ENCODE data around the gene PTPRA.

PTPRA gene

GRCh38 chr20:3067139-3068014, 194.1 kb downstream of the PTPRA start:
- no peak for DNase-seq (ENCODE audit: low read depth in 1 of 2, low spot score in 1 of 2)
- Histone ChIP-seq H3K27me3 (ENCODE audit: insufficient read depth, poor library complexity, severe bottlenecking) (peaks cover under 1% of the 10 kb centered on the region), H3K4me3 (replicated peaks; ENCODE audit: insufficient read depth, low read length) (no peak overlapping the region), H3K27ac (replicated peaks) (no peak overlapping the region)
- TF ChIP-seq SPI1 (IDR thresholded peaks at IDR 0.05; ENCODE audit: borderline replicate concordance, low read depth) = no peak
- TF ChIP-seq, protein P1, sequence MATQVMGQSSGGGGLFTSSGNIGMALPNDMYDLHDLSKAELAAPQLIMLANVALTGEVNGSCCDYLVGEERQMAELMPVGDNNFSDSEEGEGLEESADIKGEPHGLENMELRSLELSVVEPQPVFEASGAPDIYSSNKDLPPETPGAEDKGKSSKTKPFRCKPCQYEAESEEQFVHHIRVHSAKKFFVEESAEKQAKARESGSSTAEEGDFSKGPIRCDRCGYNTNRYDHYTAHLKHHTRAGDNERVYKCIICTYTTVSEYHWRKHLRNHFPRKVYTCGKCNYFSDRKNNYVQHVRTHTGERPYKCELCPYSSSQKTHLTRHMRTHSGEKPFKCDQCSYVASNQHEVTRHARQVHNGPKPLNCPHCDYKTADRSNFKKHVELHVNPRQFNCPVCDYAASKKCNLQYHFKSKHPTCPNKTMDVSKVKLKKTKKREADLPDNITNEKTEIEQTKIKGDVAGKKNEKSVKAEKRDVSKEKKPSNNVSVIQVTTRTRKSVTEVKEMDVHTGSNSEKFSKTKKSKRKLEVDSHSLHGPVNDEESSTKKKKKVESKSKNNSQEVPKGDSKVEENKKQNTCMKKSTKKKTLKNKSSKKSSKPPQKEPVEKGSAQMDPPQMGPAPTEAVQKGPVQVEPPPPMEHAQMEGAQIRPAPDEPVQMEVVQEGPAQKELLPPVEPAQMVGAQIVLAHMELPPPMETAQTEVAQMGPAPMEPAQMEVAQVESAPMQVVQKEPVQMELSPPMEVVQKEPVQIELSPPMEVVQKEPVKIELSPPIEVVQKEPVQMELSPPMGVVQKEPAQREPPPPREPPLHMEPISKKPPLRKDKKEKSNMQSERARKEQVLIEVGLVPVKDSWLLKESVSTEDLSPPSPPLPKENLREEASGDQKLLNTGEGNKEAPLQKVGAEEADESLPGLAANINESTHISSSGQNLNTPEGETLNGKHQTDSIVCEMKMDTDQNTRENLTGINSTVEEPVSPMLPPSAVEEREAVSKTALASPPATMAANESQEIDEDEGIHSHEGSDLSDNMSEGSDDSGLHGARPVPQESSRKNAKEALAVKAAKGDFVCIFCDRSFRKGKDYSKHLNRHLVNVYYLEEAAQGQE (IDR thresholded peaks at IDR 0.05; ENCODE audit: insufficient replicate concordance, low read depth) = no peak
- TF ChIP-seq POLR2AphosphoS5 (IDR thresholded peaks at IDR 0.05; ENCODE audit: low read depth) = no peak
- no peak for TF ChIP-seq CTCF (IDR thresholded peaks at IDR 0.05; ENCODE audit: insufficient read depth, low read length)
- no peak for TF ChIP-seq GABPA (IDR thresholded peaks at IDR 0.05; ENCODE audit: low read depth)

GRCh38 chr20:3068075-3068474, 194.8 kb downstream of the PTPRA start:
- DNase-seq (ENCODE audit: low read depth in 1 of 2, low spot score in 1 of 2) = no peak
- TF ChIP-seq POLR2AphosphoS5 (IDR thresholded peaks at IDR 0.05; ENCODE audit: low read depth) (no peak), GABPA (IDR thresholded peaks at IDR 0.05; ENCODE audit: low read depth) (no peak), SPI1 (IDR thresholded peaks at IDR 0.05; ENCODE audit: borderline replicate concordance, low read depth) (no peak), CTCF (IDR thresholded peaks at IDR 0.05; ENCODE audit: insufficient read depth, low read length) (no peak)
- TF ChIP-seq, protein P1 (IDR thresholded peaks at IDR 0.05; ENCODE audit: insufficient replicate concordance, low read depth) = no peak
- H3K27ac ChIP-seq (replicated peaks) = no peak overlapping the region
- H3K27me3 ChIP-seq (ENCODE audit: insufficient read depth, poor library complexity, severe bottlenecking) = peaks cover 2% of the 10 kb centered on the region
- H3K4me3 ChIP-seq (replicated peaks; ENCODE audit: insufficient read depth, low read length) = no peak overlapping the region

DNA sequence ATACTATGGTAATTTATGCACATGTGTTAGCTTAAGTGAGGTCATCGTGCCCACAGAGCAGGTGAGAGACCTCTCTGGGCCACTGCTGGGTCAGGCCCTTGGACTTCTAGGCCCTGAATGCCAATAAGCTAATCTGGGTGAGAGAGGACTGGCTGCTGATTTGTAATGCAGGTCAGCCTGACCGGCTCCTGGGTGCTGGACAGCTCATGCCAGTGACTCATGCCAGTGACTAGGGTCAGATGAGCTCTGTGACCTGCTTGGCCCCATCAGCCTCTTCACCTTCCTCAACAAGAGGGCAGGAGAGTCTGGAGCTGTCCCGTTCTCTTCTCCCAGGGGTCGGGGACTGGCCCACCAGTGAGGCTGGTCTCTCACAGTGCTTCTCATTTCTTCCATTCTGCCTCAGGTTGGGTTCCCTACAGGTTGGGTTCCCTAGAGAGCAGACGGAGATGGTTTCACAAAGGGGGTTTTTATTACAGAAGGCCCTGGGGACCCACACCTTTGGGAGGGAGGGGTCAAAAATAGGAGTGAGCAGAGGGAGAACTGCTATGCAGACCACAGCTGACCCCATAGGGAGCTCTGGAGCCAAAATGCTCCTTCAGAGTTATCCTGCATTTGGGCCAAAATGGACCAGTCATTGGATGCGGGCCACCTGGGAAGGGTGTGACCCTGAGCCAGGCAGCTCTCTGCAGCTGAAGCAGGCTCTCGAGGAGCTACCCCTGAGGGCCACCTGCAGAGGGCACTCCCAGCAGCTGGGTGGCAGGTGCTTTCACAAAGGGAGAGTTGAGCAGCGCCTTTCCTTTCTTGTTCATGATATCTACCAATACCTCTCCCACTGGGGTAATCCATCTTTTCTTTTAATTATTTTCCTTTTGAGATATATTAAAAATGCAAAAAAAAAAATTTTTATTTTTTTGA, 196.0 kb downstream of the PTPRA start:
- DNase-seq (ENCODE audit: low read depth in 1 of 2, low spot score in 1 of 2) = peak in 1 of 2 experiments; percentile 37
- no peak for TF ChIP-seq GABPA (IDR thresholded peaks at IDR 0.05; ENCODE audit: low read depth)
- TF ChIP-seq, protein P1 (IDR thresholded peaks at IDR 0.05; ENCODE audit: insufficient replicate concordance, low read depth) = no peak
- TF ChIP-seq POLR2AphosphoS5 (IDR thresholded peaks at IDR 0.05; ENCODE audit: low read depth) = no peak
- TF ChIP-seq SPI1 (IDR thresholded peaks at IDR 0.05; ENCODE audit: borderline replicate concordance, low read depth) = no peak
- no peak for TF ChIP-seq CTCF (IDR thresholded peaks at IDR 0.05; ENCODE audit: insufficient read depth, low read length)
- no peak overlapping the region for H3K4me3 ChIP-seq (replicated peaks; ENCODE audit: insufficient read depth, low read length)
- H3K27me3 ChIP-seq (ENCODE audit: insufficient read depth, poor library complexity, severe bottlenecking) = peaks cover 2% of the 10 kb centered on the region
- H3K27ac ChIP-seq (replicated peaks) = no peak overlapping the region
